Astrocyte of the spinal cord (primary cell): ENCODE measurements around the gene SND1.

Experiments
- DNase-seq: peaks from one replicate; pipeline ENCODE4 v3.0.0; 2011; ENCODE audit warnings: low read depth, low spot score
- H3K4me3 ChIP-seq: 2 replicates; pipeline ENCODE4 v1.5.1; 2011; ENCODE audit warnings: low read depth, mild to moderate bottlenecking, low read length, moderate library complexity
- in situ Hi-C: cut with HindIII; loops from 2 replicates; pipeline ENCODE4 v1.10.0; 2017; ENCODE audit warnings: low sequenced_read_pairs
- TF ChIP-seq, protein P1 (sequence below): IDR thresholded peaks from 2 replicates; pipeline ENCODE4 v1.5.1; 2012; ENCODE audit warnings: low read depth, mild to moderate bottlenecking, low read length, inconsistent platforms

Gene SND1

DNA sequence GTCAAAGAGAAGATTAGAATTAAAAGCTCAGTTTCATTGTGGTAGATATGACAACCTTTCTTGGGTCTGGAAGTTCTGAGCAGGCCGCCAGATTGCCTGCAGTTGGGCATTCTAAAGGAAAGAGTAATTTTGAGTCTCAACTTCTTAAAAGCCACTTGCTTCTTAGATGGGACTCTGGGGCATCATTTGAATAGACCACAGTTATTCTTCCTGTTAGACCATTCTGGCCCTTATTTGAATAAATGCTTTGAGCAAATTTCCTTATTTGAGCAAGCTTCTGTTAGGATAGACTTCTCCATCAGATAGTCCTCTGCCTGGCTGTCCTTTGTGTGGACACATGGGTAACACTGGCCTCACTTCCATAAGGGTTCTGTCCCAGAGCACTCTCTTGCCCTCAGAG lies 40.2 kb downstream of the SND1 start:
- H3K4me3 ChIP-seq = no peak overlapping the region
- DNase-seq = no peak
- in situ Hi-C loops = no loop called here
- TF ChIP-seq, protein P1, sequence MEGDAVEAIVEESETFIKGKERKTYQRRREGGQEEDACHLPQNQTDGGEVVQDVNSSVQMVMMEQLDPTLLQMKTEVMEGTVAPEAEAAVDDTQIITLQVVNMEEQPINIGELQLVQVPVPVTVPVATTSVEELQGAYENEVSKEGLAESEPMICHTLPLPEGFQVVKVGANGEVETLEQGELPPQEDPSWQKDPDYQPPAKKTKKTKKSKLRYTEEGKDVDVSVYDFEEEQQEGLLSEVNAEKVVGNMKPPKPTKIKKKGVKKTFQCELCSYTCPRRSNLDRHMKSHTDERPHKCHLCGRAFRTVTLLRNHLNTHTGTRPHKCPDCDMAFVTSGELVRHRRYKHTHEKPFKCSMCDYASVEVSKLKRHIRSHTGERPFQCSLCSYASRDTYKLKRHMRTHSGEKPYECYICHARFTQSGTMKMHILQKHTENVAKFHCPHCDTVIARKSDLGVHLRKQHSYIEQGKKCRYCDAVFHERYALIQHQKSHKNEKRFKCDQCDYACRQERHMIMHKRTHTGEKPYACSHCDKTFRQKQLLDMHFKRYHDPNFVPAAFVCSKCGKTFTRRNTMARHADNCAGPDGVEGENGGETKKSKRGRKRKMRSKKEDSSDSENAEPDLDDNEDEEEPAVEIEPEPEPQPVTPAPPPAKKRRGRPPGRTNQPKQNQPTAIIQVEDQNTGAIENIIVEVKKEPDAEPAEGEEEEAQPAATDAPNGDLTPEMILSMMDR = no peak

DNA sequence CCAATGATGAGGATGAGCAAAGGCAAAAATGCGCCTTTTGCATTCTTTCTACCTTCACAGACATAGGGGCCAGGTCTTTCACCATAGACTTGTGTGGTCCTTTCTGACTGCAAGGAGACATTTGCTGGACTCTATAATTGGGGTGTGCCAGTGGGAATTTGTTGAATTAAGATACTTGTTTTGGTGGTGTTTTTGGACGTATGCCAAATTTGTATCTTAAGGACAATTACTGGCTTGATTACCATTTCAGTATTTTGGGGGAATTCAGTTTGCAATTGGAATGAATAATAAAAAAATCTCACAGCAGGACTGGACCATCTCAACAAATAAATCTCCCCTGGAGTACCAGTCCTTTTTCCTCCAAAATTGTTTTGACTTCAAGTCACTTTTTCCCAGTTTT lies 47.9 kb downstream of the SND1 start:
- no peak for DNase-seq
- in situ Hi-C loops = no loop called here
- TF ChIP-seq, protein P1 = no peak
- H3K4me3 ChIP-seq = no peak overlapping the region

DNA sequence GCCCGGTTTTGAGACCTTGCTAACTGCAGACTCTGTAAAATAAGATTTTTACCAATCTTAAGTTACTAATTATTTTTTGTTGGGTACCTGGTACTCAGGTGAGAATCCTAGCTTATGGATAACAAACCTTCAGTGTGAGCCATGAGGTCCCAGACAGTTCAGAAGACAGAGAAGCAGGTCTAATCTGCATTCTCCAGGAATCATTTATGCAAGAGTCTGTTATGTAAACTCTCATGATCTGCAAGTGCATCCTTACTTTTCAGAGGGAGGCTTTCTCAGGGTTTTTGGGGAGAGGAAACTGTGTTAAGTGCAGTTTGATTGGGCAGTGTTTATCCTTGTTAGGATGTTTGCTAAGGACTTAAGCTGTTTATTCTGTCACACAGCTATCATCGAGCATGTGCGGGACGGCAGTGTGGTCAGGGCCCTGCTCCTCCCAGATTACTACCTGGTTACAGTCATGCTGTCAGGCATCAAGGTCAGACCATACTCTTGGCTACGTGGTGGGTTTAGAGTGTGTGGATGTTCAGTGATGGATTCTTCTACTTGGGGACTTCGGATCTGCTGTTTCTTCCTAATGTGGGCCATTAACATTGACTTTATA lies 50.2 kb downstream of the SND1 start:
- in situ Hi-C loops = no loop called here
- no peak overlapping the region for H3K4me3 ChIP-seq
- TF ChIP-seq, protein P1 = no peak
- no peak for DNase-seq

DNA sequence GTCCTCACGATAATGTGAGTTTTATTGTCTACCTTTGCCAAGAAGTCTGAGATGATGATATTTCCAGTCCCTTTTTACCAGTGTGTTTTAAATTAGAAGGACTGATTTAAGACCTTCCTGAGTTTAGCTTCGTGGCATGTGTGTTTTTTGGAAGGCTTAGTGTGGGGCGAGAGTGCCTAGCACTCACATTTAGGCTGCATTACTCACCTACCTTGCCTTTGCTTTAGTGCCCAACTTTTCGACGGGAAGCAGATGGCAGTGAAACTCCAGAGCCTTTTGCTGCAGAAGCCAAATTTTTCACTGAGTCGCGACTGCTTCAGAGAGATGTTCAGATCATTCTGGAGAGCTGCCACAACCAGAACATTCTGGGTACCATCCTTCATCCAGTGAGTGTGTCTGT lies 50.9 kb downstream of the SND1 start:
- H3K4me3 ChIP-seq = no peak overlapping the region
- in situ Hi-C loops = no loop called here
- DNase-seq = no peak
- TF ChIP-seq, protein P1 = no peak

DNA sequence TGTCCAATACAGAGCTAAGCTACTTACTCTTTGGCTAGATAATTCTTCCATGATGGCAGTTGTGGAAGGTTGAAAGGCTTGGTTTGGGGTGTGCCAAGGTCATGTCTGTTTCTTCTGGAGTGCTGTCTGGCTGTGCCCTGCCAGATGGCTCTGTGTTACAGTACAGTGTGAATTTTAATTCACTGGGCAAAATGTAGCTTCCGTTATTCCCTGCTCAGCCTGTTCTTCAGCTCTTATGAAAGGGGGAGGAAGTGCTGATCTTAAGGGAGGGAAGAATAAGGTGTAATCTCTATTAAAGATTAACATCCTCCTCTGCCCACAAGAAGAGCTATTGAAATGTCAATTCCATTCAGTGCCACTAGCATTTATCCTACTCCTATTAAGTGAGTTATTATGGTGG lies 52.2 kb downstream of the SND1 start:
- TF ChIP-seq, protein P1 = no peak
- DNase-seq = no peak
- no peak overlapping the region for H3K4me3 ChIP-seq
- in situ Hi-C loops = no loop called here

DNA sequence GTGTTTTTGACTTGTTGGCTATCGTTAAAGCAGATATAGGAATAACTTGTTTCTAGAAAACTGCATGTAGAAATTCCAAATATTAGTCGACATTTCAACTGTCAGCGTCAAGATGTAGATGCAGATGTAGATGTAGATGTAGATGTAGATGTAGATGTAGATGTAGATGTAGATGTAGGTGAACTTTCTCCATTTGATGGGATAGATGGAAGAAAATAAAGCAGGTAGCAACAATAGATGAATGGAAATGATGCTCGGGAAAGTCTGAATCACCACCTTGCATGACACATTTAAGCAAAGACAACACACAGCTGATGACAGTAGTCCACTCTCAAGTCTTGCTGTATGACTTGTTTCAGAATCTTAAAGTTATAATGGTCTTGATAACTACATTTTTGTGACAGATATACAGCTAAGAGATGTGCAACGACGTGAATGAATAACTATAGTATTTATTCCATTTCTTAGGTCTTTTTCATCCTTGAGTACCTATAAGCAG lies 53.5 kb downstream of the SND1 start:
- DNase-seq = no peak
- TF ChIP-seq, protein P1 = no peak
- in situ Hi-C loops = no loop called here
- no peak overlapping the region for H3K4me3 ChIP-seq
